Measurements from ENCODE around the gene CCR9. TPM values are rescaled to one million over a fixed set of nuclear protein-coding genes. Genes with fewer than 3 reads are reported as not detected.

The CCR9 gene
- total RNA-seq, 4 donors from 2014 or later: 0.17 TPM; not detected in 3

- H3K36me3 ChIP-seq: no peaks in the 10 kb centered on the region
- DNase-seq (ENCODE audit: extremely low spot score): no peak
- intact Hi-C loops (cut with DNase I): no loop called here
- no peaks in the 10 kb centered on the region for H3K9me3 ChIP-seq
- no peaks in the 10 kb centered on the region for H3K27me3 ChIP-seq
- WGBS: 67% methylated on average over 7 of the region's 7 CpGs
- no peaks in the 10 kb centered on the region for H3K4me1 ChIP-seq
- H3K4me3 ChIP-seq: no peak overlapping the region
- H3K27ac ChIP-seq (replicated peaks in 1 of 4): no peak overlapping the region
- TF ChIP-seq POLR2AphosphoS5 (IDR thresholded peaks at IDR 0.05) (no peak), CTCF (IDR thresholded peaks at IDR 0.05) (no peak), POLR2A (IDR thresholded peaks at IDR 0.05; ENCODE audit: low read depth) (no peak), EP300 (IDR thresholded peaks at IDR 0.05) (no peak)
Observed at GRCh38 chr3:45887759-45888511, 1.6 kb downstream of the CCR9 start.

GRCh38 chr3:45889337-45889736 lies 3.0 kb downstream of the CCR9 start:
- Histone ChIP-seq H3K27me3 (no peaks in the 10 kb centered on the region), H3K4me3 (no peak overlapping the region), H3K27ac (replicated peaks in 1 of 4) (no peak overlapping the region), H3K4me1 (no peaks in the 10 kb centered on the region), H3K36me3 (no peaks in the 10 kb centered on the region), H3K9me3 (no peaks in the 10 kb centered on the region)
- intact Hi-C loops (cut with DNase I): no loop called here
- DNase-seq (ENCODE audit: extremely low spot score): no peak
- WGBS: 68% methylated on average over 4 of the region's 4 CpGs
- TF ChIP-seq EP300 (IDR thresholded peaks at IDR 0.05) (no peak), CTCF (IDR thresholded peaks at IDR 0.05) (no peak), POLR2AphosphoS5 (IDR thresholded peaks at IDR 0.05) (no peak)

GRCh38 chr3:45890405-45890804 lies 4.1 kb downstream of the CCR9 start:
- TF ChIP-seq EP300 (IDR thresholded peaks at IDR 0.05) (no peak), POLR2A (IDR thresholded peaks at IDR 0.05; ENCODE audit: low read depth) (no peak), POLR2AphosphoS5 (IDR thresholded peaks at IDR 0.05) (no peak), CTCF (IDR thresholded peaks at IDR 0.05) (no peak)
- intact Hi-C loops (cut with DNase I): no loop called here
- Histone ChIP-seq H3K27me3 (no peaks in the 10 kb centered on the region), H3K4me3 (no peak overlapping the region), H3K36me3 (no peaks in the 10 kb centered on the region), H3K9me3 (no peaks in the 10 kb centered on the region), H3K27ac (replicated peaks in 1 of 4) (no peak overlapping the region), H3K4me1 (no peaks in the 10 kb centered on the region)
- 34% methylated on average over 3 of the region's 3 CpGs for WGBS
- DNase-seq (ENCODE audit: extremely low spot score): no peak

GRCh38 chr3:45892161-45892560 lies 5.8 kb downstream of the CCR9 start:
- H3K36me3 ChIP-seq: no peaks in the 10 kb centered on the region
- WGBS: 100% methylated on average over 1 of the region's 1 CpG
- no peaks in the 10 kb centered on the region for H3K27me3 ChIP-seq
- TF ChIP-seq POLR2A (IDR thresholded peaks at IDR 0.05; ENCODE audit: low read depth) (no peak), POLR2AphosphoS5 (IDR thresholded peaks at IDR 0.05) (no peak), CTCF (IDR thresholded peaks at IDR 0.05) (no peak), EP300 (IDR thresholded peaks at IDR 0.05) (no peak)
- no peak overlapping the region for H3K4me3 ChIP-seq
- DNase-seq (ENCODE audit: extremely low spot score): no peak
- H3K4me1 ChIP-seq: peaks cover 0 to 12% (median 11%) of the 10 kb centered on the region in 4 donors
- intact Hi-C loops (cut with DNase I): no loop called here
- H3K9me3 ChIP-seq: no peaks in the 10 kb centered on the region
- no peak overlapping the region for H3K27ac ChIP-seq (replicated peaks in 1 of 4)

- H3K9me3 ChIP-seq: no peaks in the 10 kb centered on the region
- 83% methylated on average over 6 of the region's 6 CpGs for WGBS
- H3K27me3 ChIP-seq: no peaks in the 10 kb centered on the region
- intact Hi-C loops (cut with DNase I): no loop called here
- no peak overlapping the region for H3K4me3 ChIP-seq
- no peak overlapping the region for H3K27ac ChIP-seq (replicated peaks in 1 of 4)
- peaks cover 0 to 17% (median 16%) of the 10 kb centered on the region in 4 donors for H3K4me1 ChIP-seq
- H3K36me3 ChIP-seq: no peaks in the 10 kb centered on the region
- TF ChIP-seq POLR2A (IDR thresholded peaks at IDR 0.05; ENCODE audit: low read depth): no peak
- TF ChIP-seq CTCF (IDR thresholded peaks at IDR 0.05): no peak
- TF ChIP-seq EP300 (IDR thresholded peaks at IDR 0.05): no peak
- no peak for TF ChIP-seq POLR2AphosphoS5 (IDR thresholded peaks at IDR 0.05)
- no peak for DNase-seq (ENCODE audit: extremely low spot score)
Observed at GRCh38 chr3:45894015-45894414, 7.7 kb downstream of the CCR9 start.

Measured in esophagus muscularis mucosa (tissue), 4 donors.